Coronary artery (tissue), 2 donors: ENCODE data around the gene CCT5.
A peak's percentile ranks its signal among the peaks of the same experiment; 100 is the strongest.
"Not testable (repeated sequence)": the region's sequence is repeated elsewhere in the genome, so short reads cannot be mapped to it uniquely, and the experiment has no call there.

Source experiments
- DNase-seq: peaks from one replicate; pipeline ENCODE4 v3.0.0-alpha.2; 2017; ENCODE audit warnings: low spot score
- H3K27ac ChIP-seq, 2 donors: fragments of 200-600 bp; sonication (generic); one replicate each; pipeline ENCODE4 v1.5.1; 2016 to 2019
- H3K4me3 ChIP-seq: fragments of 200-600 bp; sonication (generic); 2 replicates; pipeline ENCODE4 v1.5.1; 2016; ENCODE audit warnings: mild to moderate bottlenecking, moderate library complexity
- CTCF ChIP-seq: fragments of 200-600 bp; sonication (generic); IDR thresholded peaks from one replicate; pipeline ENCODE4 v1.5.1; 2019; ENCODE audit warnings: antibody characterized with exemption

Gene CCT5

GRCh38 chr5:10244342-10244944, 5.6 kb upstream of the CCT5 start:
- TF ChIP-seq CTCF = no peak
- no peak for DNase-seq

GRCh38 chr5:10246761-10247160, 3.3 kb upstream of the CCT5 start:
- H3K27ac ChIP-seq = no peak overlapping the region
- no peak for DNase-seq
- no peak for TF ChIP-seq CTCF

More at GRCh38 chr5:10244342-10244944, 5.6 kb upstream of the CCT5 start:
- H3K4me3 ChIP-seq = no peak overlapping the region
- no peak overlapping the region for H3K27ac ChIP-seq

GRCh38 chr5:10247217-10247616, 2.9 kb upstream of the CCT5 start:
- not testable (repeated sequence) for DNase-seq, H3K4me3 ChIP-seq, H3K27ac ChIP-seq

More at GRCh38 chr5:10246761-10247160, 3.3 kb upstream of the CCT5 start:
- H3K4me3 ChIP-seq = no peak overlapping the region

GRCh38 chr5:10248378-10249260, 1.5 kb upstream of the CCT5 start:
- H3K4me3 ChIP-seq = peak overlapping the region; percentile 95
- H3K27ac ChIP-seq = peak overlapping the region; percentile 93 to 97
- no peak for TF ChIP-seq CTCF
- DNase-seq = no peak

DNA sequence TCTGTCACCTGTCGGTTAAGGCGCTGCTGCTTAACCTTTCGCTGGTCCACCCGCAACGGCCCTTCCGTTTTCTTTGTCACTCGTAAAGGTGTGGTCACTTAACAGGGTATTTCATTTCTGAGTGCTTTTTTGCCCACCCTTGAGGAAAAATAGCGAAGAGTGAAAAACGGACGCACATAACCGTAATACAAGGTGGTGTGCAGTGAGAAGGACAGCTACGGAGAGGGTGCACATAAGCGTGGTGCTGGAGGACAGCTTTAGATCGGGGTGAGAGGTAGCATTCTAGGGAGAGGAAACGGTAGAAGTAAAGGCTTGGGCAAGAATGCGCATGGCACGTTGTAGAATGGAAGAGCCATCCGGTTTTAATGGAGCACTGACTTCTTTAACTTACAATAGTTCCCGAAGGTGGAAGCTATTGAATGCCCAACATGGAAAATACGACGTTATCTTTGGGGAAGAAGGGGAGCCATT, 761 bp downstream of the CCT5 start:
- H3K4me3 ChIP-seq = peak overlapping the region; percentile 95
- TF ChIP-seq CTCF = no peak
- no peak for DNase-seq
- peak overlapping the region; percentile 93 to 97 for H3K27ac ChIP-seq

DNA sequence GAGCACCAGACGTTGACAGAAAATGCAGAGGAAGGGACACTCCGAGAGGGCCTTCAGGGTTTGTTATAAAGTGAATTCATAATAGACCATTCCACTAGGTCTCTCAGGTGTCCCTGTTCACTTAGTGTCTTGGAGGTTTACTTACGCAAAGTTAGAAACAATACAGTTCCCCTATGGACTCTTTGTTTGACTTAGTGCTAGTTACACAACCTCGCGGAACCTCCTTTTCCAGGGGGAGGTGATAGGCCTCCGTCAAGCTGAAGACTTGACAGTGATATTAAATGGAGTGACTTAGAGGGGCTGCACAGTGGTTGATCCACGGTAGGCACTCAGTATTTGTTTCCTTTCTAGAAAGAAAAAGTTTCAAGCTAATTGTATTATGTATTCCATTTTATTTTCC, 1.3 kb downstream of the CCT5 start:
- TF ChIP-seq CTCF = no peak
- Histone ChIP-seq H3K27ac (no peak overlapping the region), H3K4me3 (peak overlapping the region; percentile 95)
- DNase-seq = no peak

- no peak overlapping the region for H3K4me3 ChIP-seq
- no peak for TF ChIP-seq CTCF
These were observed 3.3 kb downstream of the CCT5 start for GRCh38 chr5:10253390-10253789.

More at GRCh38 chr5:10253390-10253789, 3.3 kb downstream of the CCT5 start:
- H3K27ac ChIP-seq = no peak overlapping the region
- DNase-seq = no peak
